CD4-positive, alpha-beta T cell treated with Interleukin-4 for 1 hour (primary cell): Measurements from ENCODE around the gene SELENOT.
"Not testable (repeated sequence)": the region's sequence is repeated elsewhere in the genome, so short reads cannot be mapped to it uniquely, and the experiment has no call there.

Experiments
- DNase-seq, 2 donors: peaks; one replicate each; pipeline ENCODE4 v3.0.0-alpha.2; 2020 to 2022

SELENOT gene, protein sequence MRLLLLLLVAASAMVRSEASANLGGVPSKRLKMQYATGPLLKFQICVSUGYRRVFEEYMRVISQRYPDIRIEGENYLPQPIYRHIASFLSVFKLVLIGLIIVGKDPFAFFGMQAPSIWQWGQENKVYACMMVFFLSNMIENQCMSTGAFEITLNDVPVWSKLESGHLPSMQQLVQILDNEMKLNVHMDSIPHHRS

DNA sequence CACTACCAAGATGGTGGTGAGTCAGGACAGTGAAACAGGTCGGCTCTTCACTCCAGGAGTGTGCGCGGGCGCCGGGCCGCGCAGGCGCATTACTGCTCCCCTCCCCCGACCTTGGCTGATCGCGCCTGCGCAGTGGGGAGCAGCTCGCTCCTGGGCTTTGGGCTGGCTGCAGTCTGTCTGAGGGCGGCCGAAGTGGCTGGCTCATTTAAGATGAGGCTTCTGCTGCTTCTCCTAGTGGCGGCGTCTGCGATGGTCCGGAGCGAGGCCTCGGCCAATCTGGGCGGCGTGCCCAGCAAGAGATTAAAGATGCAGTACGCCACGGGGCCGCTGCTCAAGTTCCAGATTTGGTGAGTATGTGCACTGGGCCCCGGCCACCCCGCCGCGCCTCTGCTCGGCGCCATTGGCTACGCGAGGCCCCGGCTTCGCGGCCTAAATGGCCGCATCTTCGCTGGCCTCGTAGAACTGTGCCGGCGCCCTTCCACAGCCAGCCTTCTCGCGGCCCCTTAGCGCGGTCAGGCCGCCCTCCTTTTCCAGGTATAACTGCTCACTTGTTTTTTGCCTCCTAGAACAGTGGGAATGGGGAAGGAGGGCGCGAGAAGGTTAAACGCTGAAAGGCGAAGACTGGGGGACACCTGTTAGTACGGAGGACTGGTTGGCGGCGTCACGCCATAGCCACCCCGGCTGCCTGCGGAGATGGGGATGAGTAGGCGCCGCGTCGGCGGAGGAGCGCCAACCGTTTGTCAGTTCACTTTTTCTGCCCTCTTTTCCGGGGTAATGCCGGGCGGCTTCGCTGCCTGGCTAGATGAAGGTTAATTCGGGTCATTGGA lies at the start of gene SELENOT:
Gene SELENOT, plus strand, starts transcription at position 169 of the 827 bp plus-strand sequence. Its CDS starts 42 bp downstream, at position 211.
- peak; percentile 95 to 96 for DNase-seq

DNA sequence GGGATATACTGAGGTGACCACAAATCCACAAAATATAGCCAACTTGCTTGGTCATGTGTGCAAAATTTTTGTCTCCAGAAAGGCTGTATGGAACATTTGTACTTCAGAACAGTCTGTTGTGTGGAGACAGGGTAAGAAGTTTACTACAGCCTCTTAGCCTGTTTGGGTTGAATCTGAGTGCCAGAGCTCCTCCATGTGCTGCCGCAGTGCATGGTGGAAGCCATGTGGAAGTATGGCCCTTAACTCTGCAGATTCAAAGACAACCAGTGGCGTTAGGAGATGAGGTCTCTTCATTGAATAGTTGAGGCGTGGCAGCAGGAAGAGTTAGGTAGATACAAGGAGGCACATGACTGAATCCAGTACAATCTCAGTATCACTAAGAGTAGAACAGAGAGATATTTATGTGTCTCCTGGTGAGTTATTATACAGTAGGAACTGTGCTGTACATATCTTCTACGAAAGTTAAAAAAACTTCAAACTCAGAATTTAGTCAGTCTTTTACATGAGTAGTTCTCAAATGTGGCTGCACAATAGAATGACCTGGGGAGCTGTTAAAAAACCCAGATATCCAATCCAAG lies 47.2 kb upstream of the SELENOT start:
- no peak for DNase-seq

DNA sequence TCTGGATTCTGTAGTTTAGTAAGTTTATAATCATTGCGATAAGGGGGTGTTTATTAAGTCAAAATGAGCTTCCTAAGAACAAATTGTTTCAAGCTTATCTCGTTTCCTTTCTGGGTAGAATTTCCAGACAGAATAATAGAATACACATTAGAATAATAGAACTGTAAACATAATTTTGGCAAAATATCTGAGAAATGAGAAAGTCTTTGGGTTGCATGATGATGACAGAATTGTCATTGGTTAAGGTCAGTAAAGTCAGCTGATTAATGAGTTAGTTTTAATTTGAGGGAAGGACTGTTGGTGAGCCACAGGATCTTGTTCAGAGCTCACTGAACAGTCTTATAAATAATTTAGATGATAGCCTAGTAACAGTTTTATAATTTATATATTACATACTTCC lies 46.3 kb upstream of the SELENOT start:
- no peak for DNase-seq

DNA sequence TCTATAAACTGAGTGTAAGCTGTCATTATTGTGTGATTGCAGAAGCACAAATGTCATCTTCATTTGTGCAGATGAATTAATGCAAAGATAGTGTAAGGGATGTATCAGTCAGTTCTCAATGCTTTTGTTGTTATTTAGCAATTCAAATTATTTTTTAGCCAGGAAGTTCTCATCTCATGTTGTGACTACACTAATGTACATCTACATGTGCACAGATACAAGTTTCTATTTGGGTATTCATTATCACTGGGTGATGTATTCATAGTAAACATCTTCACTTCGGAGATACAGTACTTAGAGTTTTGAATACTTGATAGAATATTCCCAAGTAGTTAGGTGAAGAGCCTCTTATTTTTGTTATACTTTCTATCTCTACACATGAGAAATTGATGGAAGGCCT lies 45.4 kb upstream of the SELENOT start:
- DNase-seq = no peak

DNA sequence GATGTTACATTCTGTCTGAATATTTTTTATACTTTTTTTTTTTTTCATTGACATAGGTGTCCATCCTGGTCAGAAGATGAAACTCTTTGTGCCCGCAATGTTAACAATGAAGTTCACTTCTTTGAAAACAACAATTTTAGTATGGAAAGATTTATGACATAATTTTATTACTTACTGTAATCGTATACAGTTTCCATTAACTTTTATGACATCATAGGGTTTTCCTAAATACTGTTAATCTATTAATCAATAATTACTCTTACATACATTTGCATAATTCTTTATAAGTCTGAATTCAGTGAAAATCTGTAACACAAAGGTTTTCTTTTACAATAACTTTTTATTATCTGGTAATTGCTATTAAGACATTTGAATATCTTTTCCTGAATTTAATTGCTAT lies 38.9 kb upstream of the SELENOT start:
- DNase-seq = no peak

DNA sequence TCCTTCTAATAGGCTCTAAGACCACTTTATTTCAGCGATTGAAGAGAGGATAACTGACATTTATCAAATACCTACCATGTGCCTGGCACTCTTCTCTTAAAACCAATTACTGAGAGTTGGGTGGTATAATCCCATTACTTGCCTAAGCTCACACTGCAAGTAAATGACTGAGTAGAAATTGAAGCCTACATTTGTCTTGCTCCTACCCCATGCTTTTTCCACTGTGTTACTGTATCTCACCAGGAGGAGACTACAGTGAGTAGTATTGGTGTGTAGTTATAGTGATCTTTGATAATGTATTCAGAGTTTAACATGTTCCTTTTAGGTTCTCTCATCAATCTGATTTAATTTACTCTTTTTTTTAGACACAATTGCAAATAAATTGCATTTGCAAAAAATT lies 35.8 kb upstream of the SELENOT start:
- no peak for DNase-seq

DNA sequence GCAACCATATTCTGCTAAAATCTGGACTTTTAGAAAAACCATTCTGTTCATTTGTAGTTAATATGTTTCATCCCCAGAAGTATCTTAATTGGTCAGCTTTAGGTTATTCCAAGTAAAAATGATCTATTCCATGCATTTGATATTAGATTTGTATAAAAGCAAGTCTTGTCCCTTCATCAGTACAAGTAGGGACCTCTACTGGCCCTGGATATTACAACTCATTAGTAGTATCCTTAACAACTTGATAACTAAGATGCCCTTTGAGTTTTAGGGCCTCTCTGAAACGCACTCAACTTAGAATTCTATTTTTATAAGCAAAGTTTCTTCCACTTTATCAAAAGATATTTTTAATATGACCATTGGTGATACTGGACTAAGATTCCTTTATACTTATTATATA lies 25.3 kb upstream of the SELENOT start:
- no peak for DNase-seq

DNA sequence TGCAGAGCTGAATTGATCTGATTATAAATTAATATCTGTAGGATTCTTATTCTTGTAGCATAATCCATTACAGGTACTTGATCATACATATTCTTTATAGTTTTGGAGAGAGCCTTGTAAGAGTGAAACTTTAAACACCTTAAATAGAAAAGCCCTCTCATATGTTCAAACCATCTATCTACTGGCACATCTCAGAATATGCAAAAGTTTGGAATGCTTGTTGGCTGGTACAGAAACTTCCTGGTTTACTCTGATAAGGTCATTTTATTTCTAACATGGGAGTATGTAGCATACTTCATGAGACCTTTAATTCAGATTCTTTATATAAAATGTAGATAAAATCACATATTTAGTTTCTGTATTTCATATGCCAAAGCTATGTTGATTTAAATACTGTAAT lies 21.9 kb upstream of the SELENOT start:
- DNase-seq = no peak

DNA sequence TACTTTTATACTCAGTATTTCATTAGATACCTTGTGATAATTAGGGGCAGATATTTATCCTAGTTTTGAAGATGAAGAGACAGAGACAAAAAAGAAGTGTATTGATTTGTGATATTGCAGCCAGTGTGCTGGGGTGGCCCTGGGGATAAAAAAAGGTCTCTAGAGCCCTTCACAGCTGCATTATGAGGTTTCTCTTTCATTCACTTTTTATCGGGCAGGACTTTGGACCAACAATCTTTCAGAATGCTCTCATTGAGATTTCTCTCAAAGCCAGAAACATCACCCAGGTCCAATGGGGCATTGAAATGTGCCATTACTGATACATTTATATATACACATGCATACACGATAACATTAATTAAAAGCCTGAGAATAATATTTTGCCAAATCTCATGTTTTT lies 20.5 kb upstream of the SELENOT start:
- no peak for DNase-seq

DNA sequence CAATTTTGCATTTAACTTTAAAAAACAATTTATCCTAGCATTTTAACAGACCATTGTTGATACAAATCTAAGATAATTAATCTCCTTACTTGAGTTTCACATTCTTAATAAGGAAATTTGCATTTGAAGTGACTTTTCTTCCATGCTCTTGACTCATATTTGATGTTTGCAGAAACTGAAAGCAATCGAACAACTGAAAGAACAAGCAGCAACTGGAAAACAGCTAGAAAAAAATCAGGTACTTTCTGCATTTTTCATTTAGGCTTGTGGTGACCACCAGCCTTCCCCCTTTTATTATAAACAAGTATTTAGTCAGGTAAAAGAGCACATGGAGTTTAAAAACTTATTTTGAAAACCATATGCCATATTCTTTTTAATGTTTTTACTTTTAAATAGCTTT lies 20.1 kb upstream of the SELENOT start:
- no peak for DNase-seq

DNA sequence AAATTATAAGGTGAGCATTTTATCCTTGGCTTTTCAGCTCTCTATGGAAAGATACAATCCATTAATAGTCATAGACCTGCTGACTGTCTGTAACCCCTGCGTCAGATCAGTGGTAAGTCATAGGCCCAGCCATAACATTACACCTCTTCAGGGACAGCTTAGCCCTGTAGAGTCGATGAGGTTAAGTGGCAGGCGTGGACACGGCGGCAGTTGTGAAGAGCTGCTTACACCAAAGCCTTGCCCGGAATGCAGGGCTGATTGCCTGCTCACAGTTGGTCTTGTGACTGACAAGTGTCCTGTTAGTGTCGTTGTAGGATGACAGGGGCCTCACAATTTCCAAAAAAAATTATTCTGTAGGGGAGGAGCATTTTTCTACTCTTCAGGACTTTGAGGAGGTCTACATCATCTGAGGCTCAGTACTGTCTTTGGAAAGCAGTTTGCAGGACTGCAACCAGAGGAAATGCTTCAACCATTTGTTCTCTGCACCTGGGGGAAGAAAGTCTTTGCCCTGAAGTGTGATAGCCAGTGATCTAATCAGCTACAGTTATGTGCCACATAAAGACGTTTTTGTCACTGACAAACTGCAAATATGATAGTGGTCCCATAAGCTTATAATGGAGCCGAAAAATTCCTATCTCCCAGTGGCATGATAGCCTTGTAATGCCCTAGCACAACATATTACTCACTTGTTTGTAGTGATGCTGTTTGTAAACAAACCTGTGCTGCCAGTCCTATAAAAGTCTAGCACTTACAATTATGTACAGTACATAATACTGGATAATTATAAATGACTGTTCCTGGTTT lies 14.9 kb upstream of the SELENOT start:
- DNase-seq = no peak

DNA sequence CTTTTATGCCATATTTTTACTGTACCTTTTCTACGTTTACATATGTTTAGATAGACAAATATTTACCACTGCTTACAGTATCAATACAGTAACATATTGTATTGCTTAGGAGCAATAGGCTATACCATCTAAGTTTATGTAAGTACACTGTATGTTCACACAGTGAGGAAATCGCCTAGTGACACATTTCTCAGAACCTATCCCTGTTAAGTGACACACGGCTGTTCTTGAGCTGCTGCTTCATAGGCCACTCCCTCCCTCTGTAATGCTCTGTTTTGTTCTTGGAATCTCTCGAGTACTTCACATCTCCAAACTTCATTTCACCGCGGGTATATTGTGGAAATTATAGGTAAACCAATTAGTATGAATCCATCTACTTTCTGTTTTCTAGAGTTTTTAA lies 13.4 kb upstream of the SELENOT start:
- no peak for DNase-seq

DNA sequence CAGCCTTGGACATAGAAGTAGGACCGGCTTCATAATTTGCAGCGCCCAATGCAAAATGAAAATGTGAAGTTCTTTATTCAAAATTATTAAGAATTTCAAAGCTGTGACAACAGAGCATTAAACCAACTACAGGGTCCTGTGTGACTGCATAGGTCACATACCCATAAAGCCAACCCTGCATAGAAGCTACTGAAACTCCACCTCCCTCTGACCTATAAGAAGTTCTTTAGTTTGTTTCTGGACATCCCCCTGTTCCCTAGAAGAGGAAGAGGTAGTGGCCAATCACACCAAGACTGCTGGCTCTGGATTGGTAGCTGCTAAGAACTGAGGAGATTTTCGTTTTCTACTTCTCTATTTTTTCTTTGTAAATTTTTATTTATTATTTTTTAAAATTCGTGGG lies 9.0 kb upstream of the SELENOT start:
- no peak for DNase-seq

DNA sequence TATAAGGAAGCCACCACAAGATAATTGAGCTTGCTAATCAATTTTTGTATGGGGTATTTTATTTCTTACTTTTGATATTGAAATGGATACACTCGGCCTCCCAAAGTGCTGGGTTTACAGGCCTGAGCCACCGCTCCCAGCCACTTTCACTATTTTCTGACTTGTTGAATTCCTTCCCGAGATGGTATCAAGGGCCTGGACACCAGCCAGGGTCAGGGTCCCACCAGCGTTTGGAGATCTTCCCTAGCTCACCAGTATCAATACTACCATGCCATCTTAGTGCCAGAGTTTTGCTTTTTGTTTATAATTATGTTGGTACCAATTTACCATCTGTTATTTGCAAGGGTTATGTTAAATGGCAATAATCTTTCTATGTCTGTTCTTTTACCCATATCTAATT lies 5.5 kb upstream of the SELENOT start:
- no peak for DNase-seq

DNA sequence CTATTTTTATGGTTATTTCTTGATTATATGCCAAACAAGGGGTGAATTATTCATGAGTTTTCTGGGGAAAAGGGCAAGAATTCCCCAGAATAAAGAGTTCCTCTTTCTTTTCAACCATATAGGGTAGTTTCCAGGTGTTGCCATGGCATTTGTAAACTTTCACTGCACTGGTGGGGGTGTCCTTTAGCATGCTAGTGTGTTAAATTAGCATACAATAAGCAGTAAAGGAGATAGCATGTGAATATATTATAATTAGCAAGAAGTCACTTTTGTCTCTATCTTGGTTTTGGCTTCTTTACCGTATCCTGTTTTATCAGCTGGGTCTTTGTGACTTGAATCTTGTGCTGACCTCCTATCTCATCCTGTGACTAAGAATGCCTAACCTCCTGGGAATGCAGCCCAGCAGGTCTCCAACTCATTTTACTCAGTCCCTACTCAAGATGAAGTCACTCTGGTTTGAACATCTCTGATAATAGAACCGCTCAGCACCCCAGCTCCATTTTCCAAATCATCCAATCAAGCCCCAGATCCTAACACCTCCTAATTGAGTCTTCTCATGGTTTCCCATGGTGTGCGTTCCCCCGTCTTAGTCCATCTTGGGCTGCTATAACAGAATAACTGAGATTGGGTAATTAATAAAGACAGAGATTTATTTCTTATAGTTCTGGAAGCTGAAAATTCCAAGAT lies 3.4 kb upstream of the SELENOT start:
- peak; percentile 28 to 65 for DNase-seq

DNA sequence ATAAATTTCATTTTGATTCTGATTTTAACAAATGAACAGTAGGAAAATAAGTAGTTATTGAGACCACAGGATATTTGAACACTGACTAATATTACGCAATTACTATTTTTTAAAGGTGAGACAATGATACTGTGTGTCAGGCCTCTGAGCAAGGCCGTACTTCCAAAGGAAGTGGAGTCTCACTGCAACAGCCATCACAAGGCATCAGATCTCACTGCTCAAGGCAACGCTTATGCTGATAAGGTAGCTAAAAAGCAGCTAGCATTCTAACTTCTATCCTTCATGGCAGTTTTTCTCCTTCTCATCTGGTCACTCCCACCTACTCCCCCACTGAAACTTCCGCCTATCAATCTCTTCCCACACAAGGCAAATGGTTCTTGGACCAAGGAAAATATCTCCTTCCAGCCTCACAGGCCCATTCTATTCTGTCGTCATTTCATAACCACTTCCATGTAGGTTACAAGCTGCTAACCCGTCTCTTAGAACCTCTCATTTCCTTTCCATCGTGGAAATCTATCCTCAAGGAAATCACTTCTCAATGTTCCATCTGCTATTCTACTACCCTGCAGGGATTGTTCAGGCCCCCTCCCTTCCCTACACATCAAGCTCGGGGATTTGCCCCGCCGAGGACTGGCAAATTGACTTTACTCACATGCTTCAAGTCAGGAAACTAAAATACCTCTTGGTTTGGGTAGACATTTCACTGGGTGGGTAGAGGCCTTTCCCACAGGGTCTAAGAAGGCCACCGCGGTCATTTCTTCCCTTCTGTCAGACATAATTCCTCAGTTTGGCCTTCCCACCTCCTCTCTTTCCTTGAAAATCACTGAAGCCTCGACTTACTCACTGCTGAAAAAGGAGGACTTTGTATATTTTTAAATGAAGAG lies 2.2 kb upstream of the SELENOT start:
- not testable (repeated sequence) for DNase-seq

DNA sequence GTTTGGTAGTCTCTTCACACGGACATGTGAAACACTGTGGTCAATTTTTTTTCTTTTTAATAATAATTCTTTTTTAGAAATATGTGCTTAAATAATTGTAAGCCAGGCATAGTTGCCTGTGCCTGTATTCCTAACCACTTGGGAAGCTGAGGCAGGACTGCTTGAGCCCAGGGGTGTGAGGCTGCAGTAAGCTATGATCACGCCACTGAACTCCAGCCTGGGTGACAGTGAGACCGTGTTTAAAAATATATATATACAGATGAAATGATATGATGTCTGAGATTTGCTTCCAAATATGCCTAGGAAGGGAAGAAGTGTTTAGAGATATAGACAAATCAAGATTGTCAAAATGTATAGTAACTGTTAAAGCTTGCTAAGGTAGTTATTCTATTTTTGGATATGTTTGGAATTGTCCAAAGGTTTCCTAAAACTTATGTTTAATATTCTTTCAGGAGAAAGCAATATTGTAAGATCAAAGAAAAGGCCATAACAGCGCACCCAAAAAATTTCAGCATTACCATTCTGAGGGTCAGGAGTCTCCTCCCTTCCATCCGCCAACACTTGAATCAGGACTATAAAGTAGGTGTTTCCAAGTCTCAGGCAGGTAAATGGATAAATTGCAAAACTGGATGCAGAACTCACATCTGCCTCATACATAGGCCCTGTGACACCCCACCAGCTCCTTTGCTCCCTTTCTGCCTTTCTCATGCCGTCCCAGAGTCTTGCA lies 532 bp upstream of the SELENOT start:
- DNase-seq = no peak

DNA sequence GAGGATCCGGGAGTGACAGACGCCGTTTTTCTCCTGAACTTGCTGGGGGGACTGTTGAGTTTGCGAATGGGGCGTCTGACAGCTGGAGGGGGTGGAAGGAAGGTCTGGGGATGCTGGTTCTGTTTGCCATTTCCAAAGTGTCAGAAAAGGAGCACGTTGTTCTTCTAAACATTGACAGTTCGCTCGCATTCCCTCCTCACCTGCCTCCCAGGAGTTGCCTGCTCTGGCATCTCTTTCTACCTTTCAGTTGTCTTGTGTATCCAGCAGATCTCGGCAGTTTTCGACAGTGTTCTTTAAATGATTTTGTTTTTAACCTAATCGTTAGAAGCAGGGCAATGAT lies 829 bp downstream of the SELENOT start:
- DNase-seq = no peak

DNA sequence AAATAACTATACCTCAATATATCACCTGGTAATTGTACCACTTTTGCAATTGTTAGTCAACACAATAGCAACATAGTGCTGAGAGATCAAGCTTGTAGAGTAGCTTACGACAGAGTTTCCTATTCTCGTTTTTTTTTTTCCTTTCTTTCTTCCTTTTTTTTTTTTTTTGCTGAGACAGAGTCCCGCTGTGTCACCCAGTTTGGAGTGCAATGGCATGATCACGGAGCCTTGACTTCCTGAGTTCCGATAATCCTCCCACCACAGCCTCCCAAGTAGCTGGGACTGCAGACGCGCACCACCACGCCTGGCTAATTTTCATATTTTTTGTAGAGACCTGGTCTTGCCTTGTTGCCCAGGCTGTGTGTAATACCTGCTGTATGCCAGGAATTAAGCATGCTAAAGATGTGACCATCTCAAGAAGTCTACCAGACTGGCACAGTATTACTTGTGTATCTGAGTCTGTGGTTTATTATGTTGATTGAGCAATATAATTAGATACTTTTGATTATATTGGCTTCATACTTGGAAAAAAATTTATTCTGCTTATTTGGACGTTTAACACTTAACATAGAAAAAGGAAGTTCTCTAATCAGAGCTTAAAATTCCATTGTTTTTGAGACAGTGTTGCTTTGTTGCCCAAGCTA lies 3.0 kb downstream of the SELENOT start:
- peak in 1 of 2 donors; percentile 25 for DNase-seq

DNA sequence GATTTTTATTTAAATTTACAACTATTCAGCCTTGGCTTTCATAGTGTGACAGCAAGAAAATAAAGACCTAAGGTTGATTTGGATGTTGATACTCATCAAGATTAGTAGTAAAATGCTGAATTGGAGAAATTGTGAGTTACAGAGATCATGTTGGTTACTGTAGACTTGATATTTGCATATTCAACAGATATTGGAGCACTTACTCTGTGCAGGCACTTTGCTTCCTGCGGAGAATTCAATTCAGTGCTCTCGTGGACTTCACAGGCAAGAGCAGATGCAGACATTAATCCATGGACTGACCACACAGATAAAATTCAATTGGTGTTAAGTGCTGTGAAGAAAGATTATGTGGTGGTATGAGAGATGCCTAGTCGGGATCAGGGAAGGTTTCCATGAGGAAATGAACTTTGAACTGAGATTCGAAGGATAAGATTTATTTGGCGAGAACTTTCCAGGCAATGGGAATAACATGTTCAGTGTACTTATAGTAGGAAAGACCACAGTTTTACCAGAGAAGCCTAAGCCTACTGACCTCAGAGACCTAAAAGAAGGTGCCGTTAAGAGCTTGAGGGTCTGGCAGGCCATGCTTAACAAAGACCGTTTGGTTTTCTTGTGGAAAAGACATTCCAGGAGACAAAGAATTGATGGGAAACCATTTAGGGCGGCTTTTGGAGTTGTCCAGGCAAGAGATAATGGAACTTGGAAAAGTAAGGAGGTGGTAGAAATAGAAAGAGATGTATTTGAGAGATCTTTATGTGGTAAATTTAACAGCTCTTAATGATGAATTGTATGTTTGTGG lies 4.3 kb downstream of the SELENOT start:
- DNase-seq = no peak
